Hippocampal formation (tissue), 2 donors: ENCODE results near the gene IP6K2.

Experiments
- DNase-seq, 2 donors: peaks; one replicate each; lab custom pipeline; 2025; lab: John Stamatoyannopoulos, UW

The IP6K2 gene

DNA sequence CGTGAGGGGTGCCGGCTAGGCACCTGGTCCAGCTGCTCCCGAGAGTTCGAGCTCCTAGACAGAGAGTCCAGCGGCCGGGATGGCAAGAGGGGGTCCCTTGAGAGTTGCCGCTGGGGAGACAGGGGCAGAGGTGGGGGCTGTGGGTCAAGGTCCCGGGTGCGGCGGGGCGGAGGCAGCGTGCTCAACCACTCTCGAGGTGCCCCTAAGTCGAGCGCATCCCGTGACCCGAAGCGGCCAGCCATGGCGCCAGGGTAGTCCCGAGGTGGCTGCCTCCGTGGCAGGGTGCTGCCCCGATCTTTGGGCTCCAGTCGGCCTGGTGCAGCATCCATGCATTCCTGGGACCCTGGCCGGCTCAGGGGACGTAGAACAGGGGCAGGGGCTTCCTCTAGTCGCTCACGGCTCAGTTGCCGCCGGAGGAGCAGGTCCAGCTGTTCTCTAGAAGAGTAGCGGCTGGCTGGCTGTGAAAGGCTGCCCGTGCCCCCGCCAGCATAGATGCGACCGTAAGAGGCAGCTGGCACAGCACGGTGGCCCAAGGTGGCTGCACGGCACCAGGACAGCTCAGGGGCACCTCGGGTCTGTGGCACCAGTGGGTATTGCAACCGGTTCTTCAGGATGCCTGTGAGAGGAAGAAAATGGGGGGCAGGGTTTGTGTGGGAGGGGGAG, 76.9 kb downstream of the IP6K2 start:
- DNase-seq: no peak
